Fibroblast of peridontal ligament (primary cell): ENCODE results near the gene OR5F1.

ENCODE experiments used
- DNase-seq: peaks from one replicate; pipeline ENCODE4 v3.0.0-alpha.2; 2010; ENCODE audit errors: extremely low read depth

OR5F1 gene

DNA sequence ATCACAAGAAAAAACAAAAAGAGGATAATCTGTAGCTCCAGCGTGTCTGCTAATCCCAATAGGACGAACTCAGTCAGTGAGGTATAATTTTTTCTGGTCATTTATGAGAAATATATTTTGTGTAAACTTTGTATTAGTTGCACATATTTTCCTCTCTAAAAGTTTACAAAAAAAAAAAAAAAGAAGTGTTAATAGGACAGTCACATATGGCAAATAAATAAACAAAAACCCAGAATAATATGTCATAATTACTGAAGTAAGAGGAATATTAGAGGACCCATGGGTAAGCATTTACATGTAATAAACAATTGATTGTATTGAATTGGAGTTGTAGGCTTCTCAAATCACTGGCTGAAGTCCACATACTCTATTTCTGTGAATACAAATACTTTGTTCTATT lies at the start of gene OR5F1:
Gene OR5F1, minus strand, starts transcription at position 101 of the 400 bp plus-strand sequence. Its CDS starts 0 bp downstream, at position 101.
- DNase-seq: no peak

DNA sequence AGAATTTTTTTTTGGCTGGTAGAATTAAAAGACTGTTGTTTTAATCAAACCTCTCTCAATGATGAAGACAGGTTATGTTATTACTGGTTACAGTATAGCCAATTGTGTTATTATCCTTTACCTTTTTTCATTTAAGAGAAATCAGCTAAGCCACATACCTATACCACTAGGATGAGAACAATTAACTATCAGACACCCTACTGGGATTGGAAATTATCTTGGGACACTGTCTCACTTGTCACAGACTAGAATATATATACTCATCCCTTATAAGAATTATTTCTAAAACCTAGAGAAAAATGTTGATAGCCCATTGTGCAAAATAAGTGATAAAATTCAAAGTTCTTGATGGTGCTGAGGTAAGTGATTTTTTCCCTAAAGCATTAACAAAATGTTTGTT lies 32.9 kb upstream of the OR5F1 start, which contains the start of gene OR5AS1:
Gene OR5AS1, plus strand, starts transcription at position 301 of the 400 bp plus-strand sequence. CDS start 2,765 bp downstream, outside the sequence.
- no peak for DNase-seq

DNA sequence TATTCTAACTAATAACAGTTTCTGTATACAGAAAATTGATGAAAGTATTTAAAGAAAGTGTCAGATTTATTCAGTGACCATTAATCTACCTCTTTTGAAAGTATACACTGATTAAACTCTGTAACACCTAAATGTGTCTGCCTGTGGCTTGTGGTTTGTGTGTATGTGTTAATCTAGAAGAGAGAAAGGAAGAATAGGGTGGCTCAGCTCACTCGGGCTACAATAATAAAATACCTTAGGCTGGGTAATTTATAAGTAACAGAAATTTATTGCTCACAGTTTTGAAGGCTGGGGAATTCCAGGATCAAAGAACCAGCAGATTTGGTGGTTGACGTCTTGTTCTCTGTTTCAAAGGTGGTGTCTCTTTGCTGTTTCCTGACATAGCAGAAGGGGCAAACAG lies 19.4 kb upstream of the OR5F1 start:
- no peak for DNase-seq

DNA sequence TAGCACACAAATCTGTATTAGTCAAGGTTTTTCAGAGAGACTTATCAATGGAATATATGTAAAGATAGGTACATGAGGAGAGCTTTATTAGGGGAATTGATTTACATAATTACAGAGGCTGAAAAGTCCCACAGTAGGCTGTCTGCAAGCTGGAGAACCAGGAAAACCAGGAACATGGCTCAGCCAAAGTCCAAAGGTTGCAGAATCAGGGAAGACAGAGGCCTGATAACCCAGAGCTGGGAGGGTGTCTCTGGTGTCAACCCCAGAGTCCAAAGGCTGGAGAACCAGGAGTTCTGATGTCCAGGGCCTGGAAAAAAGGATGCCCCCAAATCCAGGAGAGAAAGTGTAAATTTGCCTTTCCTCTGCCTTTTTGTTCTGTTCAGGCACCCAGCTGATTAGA lies 16.3 kb upstream of the OR5F1 start:
- DNase-seq: no peak

DNA sequence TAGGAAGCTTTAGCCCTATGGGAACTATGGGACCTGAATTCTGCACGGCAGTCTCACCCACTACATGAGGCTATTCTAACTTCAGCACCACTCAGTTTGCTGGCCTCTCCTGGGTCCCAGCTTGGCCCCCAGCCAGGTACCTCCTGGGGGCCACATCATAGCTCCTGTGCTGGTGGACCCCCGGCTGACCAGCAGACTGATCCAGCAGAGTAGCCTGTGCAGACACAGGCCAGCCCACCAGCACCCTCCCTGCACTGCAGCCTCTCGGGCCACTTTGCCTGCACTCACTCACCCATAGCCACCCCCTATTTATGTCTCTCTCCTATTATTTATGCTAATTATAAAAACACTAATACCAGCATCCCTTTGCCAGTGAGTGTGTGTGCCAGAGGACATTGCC lies 23.5 kb downstream of the OR5F1 start:
- DNase-seq: no peak

DNA sequence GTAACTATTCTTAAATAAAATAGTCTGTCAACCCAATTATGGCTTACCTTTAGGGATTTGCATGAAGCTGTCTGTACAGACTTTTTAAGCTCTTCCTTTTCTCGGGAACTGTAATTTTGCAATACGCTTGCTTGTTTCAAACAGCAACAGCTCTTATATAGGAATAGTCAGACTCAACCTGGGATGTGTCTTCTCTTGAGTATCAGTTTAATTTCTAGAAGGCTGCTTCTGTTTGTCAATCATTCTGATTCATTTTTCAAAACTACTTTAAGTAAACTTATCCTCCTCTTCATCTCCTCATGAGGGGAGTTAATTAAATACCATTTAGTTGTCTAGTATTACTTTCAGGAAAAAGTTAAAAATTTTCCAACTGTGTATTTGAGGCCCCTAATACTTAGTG lies 24.6 kb downstream of the OR5F1 start, which contains the start of gene OR10AG1:
Gene OR10AG1, minus strand, starts transcription at position 101 of the 400 bp plus-strand sequence. Its CDS starts 38 bp downstream, at position 63.
- DNase-seq: no peak

DNA sequence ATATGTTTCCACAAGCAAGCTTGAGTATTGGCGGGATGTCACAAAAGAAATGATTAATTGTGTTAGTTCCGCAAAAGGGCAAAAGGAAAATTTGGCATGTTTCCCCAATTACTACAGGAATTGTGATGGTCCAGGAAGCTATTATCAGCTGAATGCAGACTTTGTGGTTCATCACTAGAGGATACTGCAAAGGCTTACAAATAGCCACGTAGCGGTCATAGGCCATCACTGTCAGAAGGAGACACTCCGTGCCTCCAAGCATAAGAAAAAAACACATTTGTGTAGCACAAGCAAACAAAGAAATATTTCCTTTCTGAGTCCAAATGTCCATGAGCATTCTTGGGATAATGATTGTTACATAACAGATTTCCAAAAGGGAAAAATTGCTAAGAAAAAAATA lies 26.5 kb downstream of the OR5F1 start:
- DNase-seq: no peak

DNA sequence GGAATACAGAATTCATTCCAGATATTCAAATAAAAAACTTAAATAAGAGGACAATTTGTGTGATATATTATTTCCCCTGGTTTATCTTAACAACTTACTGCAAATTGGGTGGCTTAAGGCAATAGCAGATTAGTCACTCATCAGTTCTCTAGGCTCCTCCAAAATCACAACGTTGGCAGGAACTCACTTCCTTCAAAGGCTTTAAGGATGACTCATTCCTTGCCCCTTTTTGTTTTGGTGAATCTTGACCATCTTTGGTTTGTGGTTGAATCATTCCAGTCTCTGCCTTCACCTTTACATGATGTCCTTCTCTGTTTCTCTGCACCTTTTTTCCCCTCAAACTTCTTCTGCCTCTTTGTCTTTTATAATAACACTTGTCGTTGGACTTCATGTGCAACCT lies 28.0 kb downstream of the OR5F1 start:
- DNase-seq: no peak

DNA sequence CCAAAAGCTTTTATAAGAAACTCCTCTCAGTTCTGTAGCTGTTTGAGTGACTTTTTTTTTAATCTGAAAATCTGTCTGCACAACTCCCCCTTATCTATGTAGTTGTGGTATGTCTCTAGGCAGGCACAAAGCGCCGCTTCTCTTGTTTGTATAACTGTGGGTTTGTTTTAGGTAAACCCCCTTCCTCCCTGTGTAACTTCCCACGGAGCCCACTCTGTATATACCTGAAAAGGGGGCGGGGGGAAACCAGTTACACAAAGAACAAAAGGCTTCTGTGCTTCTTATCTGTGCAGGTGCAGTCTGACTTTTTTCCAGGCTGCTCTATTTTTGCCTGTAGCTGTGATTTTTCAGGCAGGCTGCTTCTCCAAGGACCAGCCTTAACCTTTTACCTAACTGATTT lies 37.9 kb downstream of the OR5F1 start:
- DNase-seq: no peak

DNA sequence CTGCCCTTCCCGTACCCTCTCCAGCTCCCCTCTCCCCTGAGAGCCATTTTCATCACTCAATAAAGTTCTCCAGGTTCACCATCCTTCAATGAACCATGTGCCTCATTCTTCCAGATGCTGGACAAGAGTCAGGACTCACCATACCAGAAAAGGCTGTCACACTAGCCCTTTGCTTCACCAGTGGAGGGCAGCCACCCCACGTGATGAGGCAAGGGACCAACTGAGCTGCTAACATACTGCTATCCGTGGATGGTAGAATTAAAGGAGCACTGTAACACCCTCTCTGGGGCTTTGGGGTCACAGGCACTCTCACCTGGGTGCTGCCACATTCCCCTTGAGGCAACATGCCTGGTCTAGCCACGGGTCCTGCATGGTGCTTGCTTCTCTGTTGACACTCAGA lies 45.1 kb downstream of the OR5F1 start:
- DNase-seq: no peak
